Vagina (tissue), 2 donors: ENCODE data around the gene VPS11.

Experiments used
- CTCF ChIP-seq, 3 experiments: fragments of 450-650 bp in 2 of 3; fragments of 200-600 bp in 1 of 3; sonication (generic) in 1 of 3; IDR thresholded peaks; one replicate each; pipeline ENCODE4 v1.5.1; 2017 to 2019; ENCODE audit warnings: antibody characterized with exemption in 3 of 3, mild to moderate bottlenecking in 2 of 3, moderate library complexity in 2 of 3
- POLR2A ChIP-seq, 2 donors: fragments of 450-650 bp; IDR thresholded peaks; one replicate each; pipeline ENCODE4 v1.6.1; 2017; ENCODE audit warnings: antibody characterized with exemption in 2 of 2, mild to moderate bottlenecking in 2 of 2, moderate library complexity in 2 of 2
- POLR2AphosphoS5 ChIP-seq, 2 donors: sonication (generic); formaldehyde crosslinking; IDR thresholded peaks; one replicate each; pipeline ENCODE4 v1.9.0; 2017; ENCODE audit warnings: antibody characterized with exemption in 2 of 2, mild to moderate bottlenecking in 2 of 2, low read depth in 1 of 2; ENCODE audit not compliant: insufficient read depth in 1 of 2

DNA sequence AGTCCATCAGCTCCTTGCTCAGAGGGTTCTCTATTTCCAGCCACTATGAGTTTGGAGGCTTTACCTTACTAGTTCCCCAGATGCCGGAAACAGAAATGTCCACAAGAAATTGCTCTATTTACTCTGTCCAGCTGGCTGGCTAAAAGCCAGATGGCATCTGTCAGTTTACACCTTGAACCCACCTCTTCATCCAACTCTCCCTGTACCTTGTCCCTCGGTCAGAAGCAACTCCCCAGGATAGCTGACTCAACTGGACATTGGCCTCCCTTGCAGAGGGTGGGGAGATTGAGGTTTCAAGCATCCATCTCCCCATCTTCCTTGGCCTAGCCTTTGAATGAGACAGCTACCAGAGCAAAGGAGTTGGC is 41.2 kb downstream of the VPS11 start:
- TF ChIP-seq POLR2AphosphoS5 (IDR thresholded peaks at IDR 0.05; ENCODE audit: insufficient read depth in 1 of 2, low read depth in 1 of 2) (no peak), CTCF (IDR thresholded peaks at IDR 0.05) (no peak), POLR2A (IDR thresholded peaks at IDR 0.05) (no peak)
